ENCODE data around the gene UBASH3A.

DNA sequence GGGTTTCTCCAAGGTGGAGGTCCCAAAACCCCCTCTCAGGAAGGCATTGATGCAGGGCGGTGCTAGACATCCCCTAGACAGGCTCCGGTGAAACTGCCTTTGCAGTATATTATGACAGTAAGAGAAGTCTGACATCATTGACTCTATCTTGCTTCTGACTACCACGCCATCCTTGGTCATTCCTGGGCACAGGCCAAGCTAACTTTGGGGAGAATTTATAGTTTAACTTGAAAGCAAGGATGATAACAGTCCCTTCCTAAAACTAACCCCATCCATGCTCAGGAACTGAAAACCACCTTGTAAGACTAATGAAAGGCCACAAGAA lies 62.1 kb downstream of the UBASH3A start:
- no peak for TF ChIP-seq CTCF (IDR thresholded peaks at IDR 0.05)
- no peak for TF ChIP-seq POLR2A (IDR thresholded peaks at IDR 0.05)
